Mammary microvascular endothelial cell (primary cell): Measurements from ENCODE around the gene RPS10. TPM values are rescaled to one million over a fixed set of nuclear protein-coding genes. Genes with fewer than 3 reads are reported as not detected.

Source experiments
- total RNA-seq: library from RNA; depleted of rRNA; stranded (reverse); fragments of >200 nt; gene quantifications from 2 replicates; pipeline ENCODE4 v1.2.3, GENCODE V29; 2015

Gene RPS10
- total RNA-seq = 3,687 and 3,812 TPM in 2 replicates

DNA sequence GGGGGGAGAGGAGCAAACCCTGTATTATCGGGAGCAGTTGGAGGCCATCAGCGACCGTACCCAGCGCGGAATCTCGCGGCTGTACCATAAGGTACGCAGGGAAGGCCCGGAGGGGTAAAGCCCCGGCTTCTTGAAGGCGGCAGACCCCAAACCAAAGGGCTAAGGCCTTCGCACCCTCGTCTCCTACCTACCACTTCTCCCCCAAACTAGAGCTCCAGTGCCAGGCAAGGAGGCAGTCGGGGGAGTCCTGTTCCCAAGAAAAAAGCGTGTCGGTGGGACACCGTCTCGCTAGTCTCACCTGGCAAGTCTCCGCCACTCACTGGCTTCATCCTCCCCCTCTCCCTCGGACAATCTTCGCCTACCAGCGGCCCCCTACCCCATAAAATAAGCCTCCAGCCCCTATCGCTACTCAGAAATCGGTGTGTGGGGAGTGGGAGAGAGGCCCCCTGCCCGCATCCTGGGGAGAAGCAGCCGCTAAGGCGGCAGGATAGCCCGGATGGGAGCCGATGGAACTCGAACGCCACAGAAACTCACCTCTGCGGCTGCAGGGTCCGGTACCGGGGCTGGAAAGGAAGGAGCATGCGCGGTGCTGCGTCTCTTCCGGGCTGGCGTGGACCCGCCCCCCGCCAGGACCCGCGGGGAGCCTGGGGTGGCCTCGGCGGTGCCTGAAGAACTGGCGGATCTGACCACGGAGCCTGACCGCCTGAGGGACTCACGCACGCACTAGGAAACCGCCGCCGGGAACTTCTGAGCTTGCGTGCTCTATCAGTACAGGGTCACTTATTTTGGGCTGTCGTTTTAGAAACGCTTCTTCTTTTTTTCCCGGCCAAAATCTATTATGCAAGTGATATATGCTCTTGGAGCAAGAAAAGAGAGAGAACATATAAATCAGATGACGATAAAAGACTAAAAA is at the start of gene RPS10:
Gene RPS10 (minus strand): TSS at position 572 of the 913 bp plus-strand sequence. CDS start 848 bp downstream, outside the sequence.

DNA sequence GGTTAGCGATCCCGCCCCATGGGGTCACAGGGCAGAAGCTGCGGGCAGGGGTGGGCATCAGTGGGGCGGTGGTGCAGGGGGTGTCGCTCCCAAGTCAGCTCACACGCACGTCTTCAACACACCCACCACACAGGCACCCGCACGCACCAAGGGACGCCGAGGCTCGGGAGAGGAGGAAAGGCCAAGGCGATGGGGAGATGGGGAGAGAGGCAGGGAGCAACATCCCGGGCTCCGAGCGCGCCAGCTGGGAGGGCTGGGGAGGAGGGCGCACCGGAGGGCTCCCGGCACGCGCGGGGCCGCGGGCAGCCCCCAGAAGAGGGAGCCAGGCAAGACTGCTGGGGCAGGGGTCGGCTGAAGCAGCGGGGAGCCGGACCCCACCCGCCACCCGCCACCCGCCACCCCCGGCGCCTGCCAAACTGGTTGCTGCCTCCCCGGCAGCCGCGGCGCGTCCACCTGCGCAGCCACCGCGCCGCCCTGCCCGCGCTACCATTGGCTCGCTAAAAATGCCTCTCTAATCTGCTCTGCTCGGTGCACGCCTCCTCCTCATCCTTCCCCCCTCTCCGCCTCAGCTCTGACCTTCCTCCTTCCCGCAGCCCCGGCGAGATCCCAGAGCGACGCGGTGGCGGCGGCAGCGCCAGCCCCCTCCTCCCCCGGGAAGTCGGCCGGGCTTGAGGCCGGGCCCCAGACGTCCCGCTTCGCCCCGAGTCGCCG is 39.8 kb upstream of the RPS10 start, which contains the start of gene PACSIN1:
Gene PACSIN1 (plus strand): TSS at position 546 of the 711 bp plus-strand sequence. CDS start 60,230 bp downstream, outside the sequence.

DNA sequence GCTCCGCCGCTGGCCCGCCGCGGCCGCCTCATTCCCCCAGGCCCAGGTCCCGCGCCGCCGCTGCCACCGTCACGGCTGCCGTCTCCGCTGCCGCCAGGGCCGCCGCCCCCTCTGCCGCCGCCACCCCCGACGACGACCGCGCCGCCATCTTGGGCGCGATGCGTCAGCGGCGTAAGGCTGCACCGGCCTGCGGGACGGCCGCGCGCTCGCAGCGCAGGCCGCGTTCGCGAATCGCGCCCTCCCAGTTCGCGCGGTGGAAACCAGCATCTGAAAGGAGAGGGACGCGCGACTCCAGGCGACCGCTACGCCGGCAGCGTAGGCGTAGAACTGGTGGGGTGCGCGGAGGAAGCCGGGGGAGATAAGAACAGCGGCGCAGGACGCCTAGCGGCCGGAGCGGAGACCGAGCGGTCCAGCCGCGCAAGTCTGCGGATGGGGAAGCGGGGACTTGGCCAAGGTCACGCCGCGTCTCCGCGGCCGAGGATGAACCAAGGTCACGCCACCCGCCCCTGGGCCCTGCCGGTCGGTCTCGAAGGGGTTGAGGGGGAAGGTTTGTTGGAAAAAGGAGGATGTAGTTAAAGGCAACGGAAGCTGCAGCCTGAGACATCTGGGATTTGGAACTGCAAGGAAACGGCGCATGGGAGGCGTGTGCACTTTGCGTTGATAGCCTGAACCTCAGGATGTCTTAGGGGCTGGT is 33.2 kb downstream of the RPS10 start, which contains the start of gene NUDT3:
Gene NUDT3 (minus strand): TSS at position 173 of the 694 bp plus-strand sequence. CDS start 307 bp downstream, outside the sequence.

Other genes with a start within 250 kb of the RPS10 start
- 1,100 and 1,150 TPM in 2 replicates for gene HMGA1, start 189.2 kb downstream of the RPS10 start, total RNA-seq
- 39.8 and 45.3 TPM in 2 replicates for gene SMIM29, start 177.1 kb downstream of the RPS10 start, total RNA-seq
- 16.7 and 17.0 TPM in 2 replicates for gene NUDT3, start 33.4 kb downstream of the RPS10 start, total RNA-seq
- gene PACSIN1, start 40.0 kb upstream of the RPS10 start, total RNA-seq = not detected in 2 replicates
- not detected in 2 replicates for gene SPDEF, start 130.3 kb upstream of the RPS10 start, total RNA-seq